Gastrocnemius medialis (tissue), 4 donors: ENCODE data around the gene UBE2J1. TPM values are rescaled to one million over a fixed set of nuclear protein-coding genes. Genes with fewer than 3 reads are reported as not detected.

Experiments
- ATAC-seq, 2 donors: fragments of 150-250 bp; one replicate each; pipeline ENCODE4 v1.9.1; 2016
- DNase-seq, 2 donors: peaks; one replicate each; pipeline ENCODE4 v3.0.0-alpha.2; 2019
- H3K27ac ChIP-seq, 4 donors: fragments of 200-600 bp; sonication (generic); 1 replicate in 1 of 4; 2 replicates in 3 of 4; pipeline ENCODE4 v1.5.1; 2016 to 2018; ENCODE audit warnings: mild to moderate bottlenecking in 2 of 4, moderate library complexity in 1 of 4
- H3K27me3 ChIP-seq, 3 donors: fragments of 200-600 bp; sonication (generic) in 2 of 3; 1 replicate in 1 of 3; 2 replicates in 2 of 3; pipeline versions ENCODE4 v1.5.1 to v1.6.0; 2016 to 2019; ENCODE audit warnings: mild to moderate bottlenecking in 1 of 3, moderate library complexity in 1 of 3
- H3K36me3 ChIP-seq, 2 donors: fragments of 200-600 bp; sonication (generic) in 1 of 2; one replicate each; pipeline ENCODE4 v1.5.1; 2017 to 2018
- H3K4me1 ChIP-seq, 2 donors: fragments of 200-600 bp; sonication (generic) in 1 of 2; one replicate each; pipeline ENCODE4 v1.5.1; 2016 to 2017; ENCODE audit warnings: mild to moderate bottlenecking in 2 of 2
- H3K4me3 ChIP-seq, 4 donors: fragments of 200-600 bp; sonication (generic) in 3 of 4; 1 replicate in 1 of 4; 2 replicates in 3 of 4; pipeline ENCODE4 v1.5.1; 2016 to 2019; ENCODE audit warnings: mild to moderate bottlenecking in 2 of 4
- H3K9me3 ChIP-seq, 3 donors: fragments of 200-600 bp; sonication (generic) in 2 of 3; 1 replicate in 1 of 3; 2 replicates in 2 of 3; pipeline ENCODE4 v1.5.1; 2016 to 2019
- CTCF ChIP-seq, 5 experiments: fragments of 450-650 bp in 3 of 5; fragments of 200-600 bp in 2 of 5; sonication (generic) in 2 of 5; IDR thresholded peaks in 4 of 5; conservative IDR thresholded peaks in 1 of 5; 1 replicate in 4 of 5; 2 replicates in 1 of 5; pipeline ENCODE4 v1.5.1; 2016 to 2019; ENCODE audit warnings: antibody characterized with exemption in 5 of 5, mild to moderate bottlenecking in 3 of 5, moderate library complexity in 3 of 5
- POLR2A ChIP-seq, 2 donors: fragments of 450-650 bp; IDR thresholded peaks; one replicate each; pipeline ENCODE4 v1.6.1; 2017; ENCODE audit warnings: antibody characterized with exemption in 2 of 2, mild to moderate bottlenecking in 2 of 2, moderate library complexity in 2 of 2
- in situ Hi-C, 4 donors: fragments of 200-750 bp; cut with MboI; loops; one replicate each; pipeline versions ENCODE4 v1.15.0 to v1.8.0; 2017; ENCODE audit warnings: low sequenced_read_pairs in 4 of 4
- intact Hi-C: fragments of 100-400 bp; cut with DNase I; formaldehyde crosslinking; loops from one replicate; pipeline ENCODE4 v1.15.1; 2023; ENCODE audit warnings: low total_unique reads
- total RNA-seq, 4 donors: library from RNA; depleted of rRNA; stranded (reverse); fragments of >200 nt; gene quantifications; one replicate each; pipeline versions ENCODE4 v1.1.0 to v1.2.3, GENCODE V29; 2016

UBE2J1 gene
- total RNA-seq, 4 donors from 2014 or later = 10.5 to 15.1 (median 14.6) TPM

GRCh38 chr6:89346433-89346832 lies 6.1 kb downstream of the UBE2J1 start:
- no peak for ATAC-seq
- intact Hi-C loops (no loop called here), in situ Hi-C loops (no loop called here)
- H3K4me3 ChIP-seq = no peak overlapping the region
- H3K36me3 ChIP-seq = peaks cover 0 to 10% of the 10 kb centered on the region in 2 donors
- H3K27me3 ChIP-seq = no peaks in the 10 kb centered on the region
- DNase-seq = no peak
- no peaks in the 10 kb centered on the region for H3K9me3 ChIP-seq
- no peak for TF ChIP-seq POLR2A (IDR thresholded peaks at IDR 0.05)
- no peak for TF ChIP-seq CTCF (IDR thresholded peaks at IDR 0.05 in 4 of 5, conservative IDR thresholded peaks at IDR 0.05 in 1 of 5)
- peaks cover 40% of the 10 kb centered on the region in 2 donors for H3K4me1 ChIP-seq
- no peak overlapping the region for H3K27ac ChIP-seq

DNA sequence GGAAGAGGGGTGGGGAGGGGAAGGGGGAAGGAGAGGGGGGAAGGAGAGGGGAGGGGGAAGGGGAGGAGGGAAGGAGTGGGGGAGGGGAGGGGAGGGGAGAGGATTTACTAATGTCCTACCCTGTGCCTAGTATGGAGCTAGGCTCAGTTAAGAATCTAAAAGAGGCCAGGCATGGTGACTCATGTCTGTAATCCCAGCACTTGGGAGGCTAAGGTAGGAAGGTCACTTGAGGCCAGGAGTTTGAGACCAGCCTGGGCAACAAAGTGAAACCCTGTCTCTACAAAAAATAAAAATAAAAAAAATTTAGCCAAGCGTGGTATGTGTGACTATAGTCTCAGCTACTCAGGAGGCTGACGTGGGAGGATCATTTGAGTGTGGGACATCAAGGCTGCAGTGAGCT lies 13.0 kb downstream of the UBE2J1 start:
- H3K27me3 ChIP-seq = no peaks in the 10 kb centered on the region
- in situ Hi-C loops = no loop called here
- H3K36me3 ChIP-seq = peaks cover 2 to 59% of the 10 kb centered on the region in 2 donors
- intact Hi-C loops = no loop called here
- no peak overlapping the region for H3K27ac ChIP-seq
- TF ChIP-seq CTCF (IDR thresholded peaks at IDR 0.05 in 4 of 5, conservative IDR thresholded peaks at IDR 0.05 in 1 of 5) = no peak
- no peak for TF ChIP-seq POLR2A (IDR thresholded peaks at IDR 0.05)
- H3K4me1 ChIP-seq = peaks cover under 1 to 8% of the 10 kb centered on the region in 2 donors
- ATAC-seq (no peak), DNase-seq (no peak)
- H3K4me3 ChIP-seq = no peak overlapping the region
- no peaks in the 10 kb centered on the region for H3K9me3 ChIP-seq

GRCh38 chr6:89335164-89335563 lies 17.4 kb downstream of the UBE2J1 start:
- ATAC-seq (no peak), DNase-seq (no peak)
- no peaks in the 10 kb centered on the region for H3K27me3 ChIP-seq
- H3K36me3 ChIP-seq = peaks cover 2 to 63% of the 10 kb centered on the region in 2 donors
- no peak overlapping the region for H3K4me3 ChIP-seq
- H3K9me3 ChIP-seq = no peaks in the 10 kb centered on the region
- H3K4me1 ChIP-seq = peaks cover 0 to 5% of the 10 kb centered on the region in 2 donors
- in situ Hi-C loops (no loop called here), intact Hi-C loops (no loop called here)
- TF ChIP-seq CTCF (IDR thresholded peaks at IDR 0.05 in 4 of 5, conservative IDR thresholded peaks at IDR 0.05 in 1 of 5) = no peak
- no peak for TF ChIP-seq POLR2A (IDR thresholded peaks at IDR 0.05)
- no peak overlapping the region for H3K27ac ChIP-seq

DNA sequence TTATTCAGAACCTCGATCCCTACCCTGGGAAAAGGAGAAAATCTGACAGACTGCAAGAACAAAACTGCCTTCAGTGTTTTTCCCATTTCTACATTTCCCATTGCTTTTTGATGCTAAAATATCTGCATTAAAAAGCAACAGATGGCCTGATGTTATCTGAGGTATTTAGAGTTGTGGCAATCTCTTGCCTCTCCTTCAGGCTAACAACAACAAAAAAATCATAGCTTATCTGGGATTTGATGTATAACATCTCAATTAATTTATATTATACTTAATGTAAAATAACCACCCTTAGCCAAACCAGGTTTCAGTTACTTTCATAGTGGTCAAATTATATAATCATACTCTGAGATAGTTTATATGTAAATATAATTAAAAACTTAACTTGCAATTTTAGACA lies 21.6 kb downstream of the UBE2J1 start:
- Histone ChIP-seq H3K4me3 (no peak overlapping the region), H3K27ac (no peak overlapping the region), H3K36me3 (peaks cover 2 to 72% of the 10 kb centered on the region in 2 donors), H3K4me1 (no peaks in the 10 kb centered on the region), H3K27me3 (no peaks in the 10 kb centered on the region), H3K9me3 (no peaks in the 10 kb centered on the region)
- intact Hi-C loops = no loop called here
- no peak for DNase-seq
- TF ChIP-seq POLR2A (IDR thresholded peaks at IDR 0.05) = no peak
- no peak for TF ChIP-seq CTCF (IDR thresholded peaks at IDR 0.05 in 4 of 5, conservative IDR thresholded peaks at IDR 0.05 in 1 of 5)
- in situ Hi-C loops = no loop called here
- no peak for ATAC-seq

DNA sequence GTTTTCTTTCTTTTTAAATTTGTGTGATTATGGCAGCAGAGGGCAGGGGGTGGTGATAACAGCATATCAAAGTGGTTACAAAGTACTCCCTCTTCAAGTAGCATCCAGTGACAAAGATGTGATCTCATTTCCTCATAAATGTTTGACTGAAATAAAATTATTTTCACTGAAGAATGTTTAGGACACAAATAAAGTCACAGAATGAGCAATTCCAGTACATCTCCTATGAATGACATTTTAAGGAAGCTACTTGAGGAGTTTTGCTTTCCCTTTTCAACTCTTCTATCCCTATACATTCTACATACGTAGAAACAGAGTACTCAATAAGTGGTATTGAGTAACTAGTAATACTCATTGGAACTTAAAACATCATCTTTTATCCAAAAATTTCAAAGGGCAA lies 23.5 kb downstream of the UBE2J1 start:
- ATAC-seq (no peak), DNase-seq (no peak)
- Histone ChIP-seq H3K36me3 (peaks cover 2 to 54% of the 10 kb centered on the region in 2 donors), H3K27ac (no peak overlapping the region), H3K27me3 (no peaks in the 10 kb centered on the region), H3K9me3 (no peaks in the 10 kb centered on the region), H3K4me3 (no peak overlapping the region), H3K4me1 (no peaks in the 10 kb centered on the region)
- no peak for TF ChIP-seq CTCF (IDR thresholded peaks at IDR 0.05 in 4 of 5, conservative IDR thresholded peaks at IDR 0.05 in 1 of 5)
- TF ChIP-seq POLR2A (IDR thresholded peaks at IDR 0.05) = no peak
- intact Hi-C loops (no loop called here), in situ Hi-C loops (no loop called here)
